Panc1 (cell line): ENCODE data around the gene UBE2J2. TPM values are rescaled to one million over a fixed set of nuclear protein-coding genes. Genes with fewer than 3 reads are reported as not detected.

Experiments used
- ATAC-seq: fragments of 200-7000 bp; cut with Tn5 transposase; 2 replicates; pipeline ENCODE4 v1.9.1; 2020; ENCODE audit warnings: mild to moderate bottlenecking, moderate library complexity
- BruUV-seq: library from RNA; stranded (reverse); fragments of 400-500 nt; replicated peaks from 2 replicates; lab custom pipeline; 2021; lab: Mats Ljungman, UMichigan
- CTCF ChIA-PET: fragments of 300-600 bp; sonication (Branson Sonifier 250); formaldehyde crosslinking; loops from one replicate; lab custom pipeline; 2022; ENCODE audit warnings: antibody characterized with exemption; lab: Charles Lee
- POLR2A ChIA-PET: fragments of 300-600 bp; sonication (Branson Sonifier 250); formaldehyde crosslinking; loops from one replicate; lab custom pipeline; 2022; ENCODE audit warnings: antibody characterized with exemption; lab: Charles Lee
- DNase-seq: peaks from one replicate; pipeline ENCODE4 v3.0.0-alpha.2; 2010; ENCODE audit warnings: low read depth, low spot score
- H3K27ac ChIP-seq: 2 replicates; pipeline ENCODE4 v1.5.1; 2011; ENCODE audit warnings: mild to moderate bottlenecking, low read length, inconsistent platforms
- H3K27me3 ChIP-seq: fragments of 200-500 bp; sonication (Bioruptor generic); 2 replicates; pipeline ENCODE4 v1.6.0; 2014; ENCODE audit warnings: low read length, inconsistent platforms; ENCODE audit not compliant: control insufficient read depth, insufficient read depth
- H3K36me3 ChIP-seq: fragments of 200-500 bp; sonication (Bioruptor generic); 2 replicates; pipeline ENCODE4 v1.5.1; 2014; ENCODE audit warnings: inconsistent platforms, mild to moderate bottlenecking, low read length, moderate library complexity; ENCODE audit not compliant: control insufficient read depth, insufficient read depth
- H3K4me1 ChIP-seq: 2 replicates; pipeline ENCODE4 v1.5.1; 2011; ENCODE audit warnings: inconsistent platforms, mild to moderate bottlenecking, low read length, moderate library complexity; ENCODE audit not compliant: control insufficient read depth, insufficient read depth
- H3K4me3 ChIP-seq, 2 experiments: 2 replicates each; pipeline ENCODE4 v1.5.1; 2011 to 2012; ENCODE audit warnings: low read depth in 2 of 2, low read length in 2 of 2, mild to moderate bottlenecking in 2 of 2, inconsistent platforms in 1 of 2, moderate library complexity in 1 of 2
- H3K9me3 ChIP-seq: fragments of 200-500 bp; sonication (Bioruptor generic); 2 replicates; pipeline ENCODE4 v1.5.1; 2014; ENCODE audit warnings: low read depth, mild to moderate bottlenecking, inconsistent platforms, low read length, moderate library complexity; ENCODE audit not compliant: control insufficient read depth, insufficient read depth
- CTCF ChIP-seq: fragments of 450-650 bp; IDR thresholded peaks from 2 replicates; pipeline ENCODE4 v1.5.1; 2017; ENCODE audit warnings: mild to moderate bottlenecking
- POLR2AphosphoS5 ChIP-seq: IDR thresholded peaks from 2 replicates; pipeline ENCODE4 v1.6.1; 2012; ENCODE audit warnings: mild to moderate bottlenecking, low read depth, low read length, moderate library complexity
- SIN3A ChIP-seq: IDR thresholded peaks from 2 replicates; pipeline ENCODE4 v1.6.1; 2012; ENCODE audit warnings: low read depth, mild to moderate bottlenecking, low read length, moderate library complexity, borderline replicate concordance; ENCODE audit not compliant: insufficient read depth
- TCF7L2 ChIP-seq: IDR thresholded peaks from 2 replicates; pipeline ENCODE4 v1.6.1; 2011; ENCODE audit warnings: mild to moderate bottlenecking, low read depth, low read length, inconsistent platforms
- in situ Hi-C: cut with HindIII; loops from 2 replicates; pipeline ENCODE4 v1.10.0; 2016; ENCODE audit warnings: low sequenced_read_pairs, low pct_unique_long_range_greater_than_20kb
- intact Hi-C: fragments of 100-400 bp; cut with micrococcal nuclease; formaldehyde crosslinking; loops from one replicate; pipeline ENCODE4 v1.10.0; 2022; ENCODE audit not compliant: unreplicated experiment
- total RNA-seq: library from RNA; stranded (reverse); gene quantifications from one replicate; pipeline ENCODE4 v1.2.1, GENCODE V29; 2021; ENCODE audit not compliant: unreplicated experiment
- TF ChIP-seq, protein P1 (sequence below), 2 experiments: IDR thresholded peaks; 2 replicates each; pipeline ENCODE4 v1.6.1; 2011 to 2012; ENCODE audit warnings: low read depth in 2 of 2, control low read depth in 1 of 2, low read length in 1 of 2, mild to moderate bottlenecking in 1 of 2, moderate library complexity in 1 of 2; ENCODE audit not compliant: insufficient read depth in 1 of 2

The UBE2J2 gene
- total RNA-seq, 1 experiment from 2014 or later = 101 TPM

DNA sequence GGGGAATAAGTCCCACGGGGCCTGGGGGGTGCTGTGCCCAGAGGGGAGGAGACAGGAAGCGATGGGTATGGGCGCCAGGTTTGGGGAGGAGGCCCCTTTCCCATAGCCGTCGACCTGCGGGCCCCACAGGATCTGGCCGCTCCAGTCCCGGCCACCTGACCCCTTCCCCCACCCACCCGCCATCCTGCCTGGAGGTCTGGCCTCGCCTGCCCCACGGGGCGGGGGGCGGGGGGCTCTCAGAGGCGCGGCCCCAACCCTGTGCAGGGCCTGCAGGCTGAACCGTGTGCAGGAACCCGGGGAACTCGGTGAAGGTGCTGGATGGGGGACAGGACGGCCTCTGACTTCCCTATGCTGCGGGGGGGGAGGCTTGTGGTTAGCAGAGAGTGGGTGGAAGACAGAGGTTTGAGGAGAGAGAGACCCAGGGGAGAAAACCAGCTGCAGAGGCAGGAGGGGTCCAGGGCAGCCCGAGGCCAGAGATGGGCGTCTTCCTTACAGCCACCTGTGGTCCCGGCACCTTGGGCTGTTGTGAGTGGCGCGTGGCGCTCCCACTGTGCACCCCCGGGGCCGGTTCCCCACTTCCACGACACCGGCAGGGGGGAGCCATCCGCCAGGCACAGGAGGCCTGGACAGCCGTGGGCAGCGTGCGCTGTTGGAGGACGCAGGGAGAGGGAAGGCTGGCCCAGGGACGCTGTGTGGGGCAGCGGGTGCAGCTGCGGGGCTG is 64.8 kb downstream of the UBE2J2 start:
- peaks cover 11% of the 10 kb centered on the region for H3K4me1 ChIP-seq
- no peaks in the 10 kb centered on the region for H3K36me3 ChIP-seq
- no peak for ATAC-seq
- intact Hi-C loops (no loop called here), in situ Hi-C loops (no loop called here)
- H3K4me3 ChIP-seq = no peak overlapping the region
- no TSS peak for BruUV-seq
- POLR2A ChIA-PET = no interaction called here
- CTCF ChIA-PET = interaction anchor here (0.7 kb wide), 2 partner anchors 29 to 83 kb away, joined by 3 to 7 read pairs; no protein-coding TSS in a partner anchor
- no peaks in the 10 kb centered on the region for H3K27me3 ChIP-seq
- H3K27ac ChIP-seq = no peak overlapping the region
- TF ChIP-seq TCF7L2 (no peak), CTCF (no peak), SIN3A (no peak), POLR2AphosphoS5 (no peak)
- TF ChIP-seq, protein P1, sequence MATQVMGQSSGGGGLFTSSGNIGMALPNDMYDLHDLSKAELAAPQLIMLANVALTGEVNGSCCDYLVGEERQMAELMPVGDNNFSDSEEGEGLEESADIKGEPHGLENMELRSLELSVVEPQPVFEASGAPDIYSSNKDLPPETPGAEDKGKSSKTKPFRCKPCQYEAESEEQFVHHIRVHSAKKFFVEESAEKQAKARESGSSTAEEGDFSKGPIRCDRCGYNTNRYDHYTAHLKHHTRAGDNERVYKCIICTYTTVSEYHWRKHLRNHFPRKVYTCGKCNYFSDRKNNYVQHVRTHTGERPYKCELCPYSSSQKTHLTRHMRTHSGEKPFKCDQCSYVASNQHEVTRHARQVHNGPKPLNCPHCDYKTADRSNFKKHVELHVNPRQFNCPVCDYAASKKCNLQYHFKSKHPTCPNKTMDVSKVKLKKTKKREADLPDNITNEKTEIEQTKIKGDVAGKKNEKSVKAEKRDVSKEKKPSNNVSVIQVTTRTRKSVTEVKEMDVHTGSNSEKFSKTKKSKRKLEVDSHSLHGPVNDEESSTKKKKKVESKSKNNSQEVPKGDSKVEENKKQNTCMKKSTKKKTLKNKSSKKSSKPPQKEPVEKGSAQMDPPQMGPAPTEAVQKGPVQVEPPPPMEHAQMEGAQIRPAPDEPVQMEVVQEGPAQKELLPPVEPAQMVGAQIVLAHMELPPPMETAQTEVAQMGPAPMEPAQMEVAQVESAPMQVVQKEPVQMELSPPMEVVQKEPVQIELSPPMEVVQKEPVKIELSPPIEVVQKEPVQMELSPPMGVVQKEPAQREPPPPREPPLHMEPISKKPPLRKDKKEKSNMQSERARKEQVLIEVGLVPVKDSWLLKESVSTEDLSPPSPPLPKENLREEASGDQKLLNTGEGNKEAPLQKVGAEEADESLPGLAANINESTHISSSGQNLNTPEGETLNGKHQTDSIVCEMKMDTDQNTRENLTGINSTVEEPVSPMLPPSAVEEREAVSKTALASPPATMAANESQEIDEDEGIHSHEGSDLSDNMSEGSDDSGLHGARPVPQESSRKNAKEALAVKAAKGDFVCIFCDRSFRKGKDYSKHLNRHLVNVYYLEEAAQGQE (IDR thresholded peaks at IDR 0.05; ENCODE audit: insufficient read depth in 1 of 2, low read depth in 2 of 2, low read length in 1 of 2) = no peak
- DNase-seq = no peak
- no peaks in the 10 kb centered on the region for H3K9me3 ChIP-seq

DNA sequence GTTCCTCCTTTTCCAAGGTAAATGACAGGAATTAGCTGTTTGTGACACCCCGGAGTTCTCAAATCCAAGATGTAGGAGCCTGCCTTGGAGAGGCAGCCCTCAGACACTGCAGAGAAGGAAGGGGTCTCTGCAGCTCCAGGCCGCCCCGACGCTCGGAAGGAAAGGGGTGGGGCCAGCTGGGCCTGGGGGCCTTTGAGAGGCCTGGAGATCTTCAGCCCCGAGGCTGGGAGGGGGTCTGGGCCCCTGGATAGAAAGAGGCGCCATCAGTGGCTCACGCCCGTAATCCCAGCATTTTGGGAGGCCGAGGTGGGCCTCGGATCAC is 66.1 kb downstream of the UBE2J2 start:
- TF ChIP-seq CTCF (no peak), POLR2AphosphoS5 (no peak), TCF7L2 (no peak), SIN3A (no peak)
- TF ChIP-seq, protein P1 (IDR thresholded peaks at IDR 0.05; ENCODE audit: insufficient read depth in 1 of 2, low read depth in 2 of 2, low read length in 1 of 2) = no peak
- Histone ChIP-seq H3K27ac (no peak overlapping the region), H3K27me3 (no peaks in the 10 kb centered on the region), H3K36me3 (no peaks in the 10 kb centered on the region), H3K9me3 (no peaks in the 10 kb centered on the region), H3K4me3 (no peak overlapping the region), H3K4me1 (peaks cover 11% of the 10 kb centered on the region)
- BruUV-seq = no TSS peak
- CTCF ChIA-PET = no interaction called here
- in situ Hi-C loops (no loop called here), intact Hi-C loops (no loop called here)
- no peak for DNase-seq
- POLR2A ChIA-PET = no interaction called here
- ATAC-seq = no peak
